BJ (cell line): ENCODE results near the gene PCDHGA8. TPM values are rescaled to one million over a fixed set of nuclear protein-coding genes. Genes with fewer than 3 reads are reported as not detected.

Experiments used
- CTCF ChIA-PET: fragments of 350-600 bp; formaldehyde crosslinking; extraction: SDS; loops from one replicate; lab custom pipeline; 2021; ENCODE audit warnings: antibody characterized with exemption, inconsistent platforms; lab: Yijun Ruan, JAX
- POLR2A ChIA-PET: fragments of 300-600 bp; sonication (Branson Sonifier 250); formaldehyde crosslinking; extraction: SDS; loops from one replicate; lab custom pipeline; 2021; ENCODE audit warnings: antibody characterized with exemption; lab: Charles Lee
- DNase-seq: peaks from one replicate; pipeline ENCODE4 v3.0.0-alpha.2; 2011; ENCODE audit warnings: low read depth
- H3K27me3 ChIP-seq: 2 replicates; pipeline ENCODE4 v1.6.0; 2011; ENCODE audit warnings: low read length; ENCODE audit not compliant: control insufficient read depth, insufficient read depth
- H3K36me3 ChIP-seq: 2 replicates; pipeline ENCODE4 v1.5.1; 2011; ENCODE audit warnings: low read length; ENCODE audit not compliant: control insufficient read depth, insufficient read depth
- H3K4me3 ChIP-seq: 2 replicates; pipeline ENCODE4 v1.5.1; 2011; ENCODE audit warnings: low read depth, mild to moderate bottlenecking, control low read depth, low read length
- CTCF ChIP-seq: IDR thresholded peaks from 2 replicates; pipeline ENCODE4 v1.5.1; 2011; ENCODE audit warnings: low read depth, mild to moderate bottlenecking, control low read depth, inconsistent platforms, low read length, moderate library complexity; ENCODE audit not compliant: insufficient read depth
- polyA plus RNA-seq: library from polyadenylated mRNA; depleted of rRNA; stranded (reverse); fragments of >200 nt; gene quantifications from 2 replicates; pipeline ENCODE4 v1.2.3, GENCODE V29; 2011

Gene PCDHGA8
- polyA plus RNA-seq, 1 experiment, result 0.77 TPM

- Histone ChIP-seq H3K36me3 (peaks cover 3% of the 10 kb centered on the region; the same call in 1 of the 2 replicates), H3K4me3 (peak within 1 kb of the TSS; percentile 47), H3K27me3 (no peaks in the 10 kb centered on the region)
- POLR2A ChIA-PET, result no interaction called here
- peak; percentile 58 for TF ChIP-seq CTCF
- DNase-seq, result no peak
- CTCF ChIA-PET, result interaction anchor here (0.7 to 7.6 kb wide), 32 partner anchors 8 to 212 kb away, joined by 3 to 112 read pairs (median 4); partner anchors contain the start of genes PCDHGA10, PCDHGA12, PCDHGA5 and PCDHGA8
Measured at GRCh38 chr5:141420855-141421488, 28.5 kb downstream of the PCDHGA8 start, which contains the start of gene PCDHGA11. Gene PCDHGA11 (plus strand): TSS chr5:141421051. CDS start chr5:141421228, 177 bp downstream.

GRCh38 chr5:141421489-141421855 is 29.0 kb downstream of the PCDHGA8 start:
- CTCF ChIA-PET, result interaction anchor here (0.7 to 7.6 kb wide), 30 partner anchors 9 to 145 kb away, joined by 3 to 112 read pairs (median 4); partner anchors contain the start of genes PCDHGA10, PCDHGA12, PCDHGA5 and PCDHGA8
- POLR2A ChIA-PET, result no interaction called here

GRCh38 chr5:141422742-141423291 is 30.4 kb downstream of the PCDHGA8 start:
- no peak overlapping the region for H3K4me3 ChIP-seq
- CTCF ChIA-PET, result interaction anchor here (0.6 to 7.6 kb wide), 3 partner anchors 102 to 136 kb away, joined by 3 to 112 read pairs (median 6); no protein-coding TSS in a partner anchor

More at GRCh38 chr5:141421489-141421855, 29.0 kb downstream of the PCDHGA8 start:
- TF ChIP-seq CTCF, result no peak
- Histone ChIP-seq H3K36me3 (peaks cover 3% of the 10 kb centered on the region; the same call in 1 of the 2 replicates), H3K4me3 (peak overlapping the region; percentile 47), H3K27me3 (no peaks in the 10 kb centered on the region)
- DNase-seq, result no peak

GRCh38 chr5:141427783-141428426 is 35.5 kb downstream of the PCDHGA8 start:
- Histone ChIP-seq H3K27me3 (no peaks in the 10 kb centered on the region), H3K36me3 (no peaks in the 10 kb centered on the region; the same call in none of the 2 replicates), H3K4me3 (no peak overlapping the region)
- ChIA-PET CTCF (interaction anchor here (0.6 to 5.2 kb wide), 3 partner anchors 15 to 130 kb away, joined by 3 to 72 read pairs (median 4); no protein-coding TSS in a partner anchor), POLR2A (no interaction called here)
- no peak for TF ChIP-seq CTCF
- no peak for DNase-seq

More at GRCh38 chr5:141422742-141423291, 30.4 kb downstream of the PCDHGA8 start:
- Histone ChIP-seq H3K36me3 (peaks cover 3% of the 10 kb centered on the region), H3K27me3 (no peaks in the 10 kb centered on the region)
- no peak for DNase-seq
- POLR2A ChIA-PET, result no interaction called here
- TF ChIP-seq CTCF, result no peak
